Lower lobe of right lung (tissue), 2 donors: ENCODE measurements around the gene TAS2R1. TPM values are rescaled to one million over a fixed set of nuclear protein-coding genes. Genes with fewer than 3 reads are reported as not detected.

ENCODE experiments used
- ATAC-seq, 2 donors: fragments of 200-7000 bp; cut with Tn5 transposase; one replicate each; pipeline ENCODE4 v1.9.1; 2020 to 2022; ENCODE audit warnings: mild to moderate bottlenecking in 2 of 2, moderate library complexity in 2 of 2
- DNase-seq: peaks from one replicate; pipeline ENCODE4 v3.0.0-alpha.2; 2020
- H3K27ac ChIP-seq: fragments of 200-600 bp; one replicate; pipeline ENCODE4 v1.8.0; 2022
- H3K27me3 ChIP-seq: fragments of 200-600 bp; one replicate; pipeline ENCODE4 v1.8.0; 2022; ENCODE audit warnings: low read depth
- H3K36me3 ChIP-seq: fragments of 200-600 bp; one replicate; pipeline ENCODE4 v1.8.0; 2022; ENCODE audit warnings: mild to moderate bottlenecking
- H3K4me1 ChIP-seq: fragments of 200-600 bp; one replicate; pipeline ENCODE4 v1.8.0; 2022
- H3K4me3 ChIP-seq: fragments of 200-600 bp; one replicate; pipeline ENCODE4 v1.8.0; 2022; ENCODE audit warnings: mild to moderate bottlenecking
- H3K9me3 ChIP-seq: fragments of 200-600 bp; one replicate; pipeline ENCODE4 v1.8.0; 2022
- intact Hi-C: fragments of 100-400 bp; cut with DNase I; formaldehyde crosslinking; loops from one replicate; pipeline ENCODE4 v1.11.0; 2022
- total RNA-seq: library from RNA; stranded (reverse); fragmentation: NEBNext Ultra II Directional; extraction: Animal tissue kit (Norgen Biotek cat#: 25700); gene quantifications from one replicate; pipeline ENCODE4 v1.2.1, GENCODE V29; 2021
- TF ChIP-seq, protein P1 (sequence below): fragments of 200-600 bp; IDR thresholded peaks from one replicate; pipeline ENCODE4 v1.8.0; 2022; ENCODE audit warnings: antibody characterized with exemption, mild to moderate bottlenecking
- donor health status: DM: no; HTN: yes; CAD: no; lungs with severe emphysema.

The TAS2R1 gene
- total RNA-seq, 1 donor from 2014 or later: not detected

- ATAC-seq (no peak), DNase-seq (no peak)
- intact Hi-C loops: no loop called here
These were observed 6.5 kb downstream of the TAS2R1 start for GRCh38 chr5:9623661-9624060.

DNA sequence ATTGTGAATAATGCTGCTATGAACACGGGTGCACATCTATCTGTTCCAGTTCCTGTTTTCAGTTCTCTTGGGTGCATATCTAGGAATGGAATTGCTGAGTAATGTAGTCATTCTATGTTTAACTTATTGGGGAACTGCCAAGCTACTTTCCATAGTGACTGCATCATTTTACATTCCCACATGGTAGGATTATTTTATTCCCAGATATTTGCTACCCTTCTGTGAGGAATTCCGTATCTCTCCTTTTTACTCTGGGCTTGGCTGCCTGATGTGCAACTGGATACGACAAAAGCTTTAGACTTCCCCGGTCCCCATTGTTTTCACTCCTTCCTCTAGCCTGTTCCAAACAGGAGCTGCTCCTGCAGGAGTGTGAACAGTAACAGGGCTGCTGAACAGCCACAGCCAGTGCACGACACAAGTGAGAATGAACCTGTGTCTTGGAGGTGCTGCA lies 7.2 kb downstream of the TAS2R1 start:
- Histone ChIP-seq H3K9me3 (no peaks in the 10 kb centered on the region), H3K4me1 (no peaks in the 10 kb centered on the region), H3K4me3 (no peak overlapping the region), H3K27ac (no peak overlapping the region), H3K27me3 (no peaks in the 10 kb centered on the region), H3K36me3 (no peaks in the 10 kb centered on the region)
- ATAC-seq (no peak), DNase-seq (no peak)
- TF ChIP-seq, protein P1, sequence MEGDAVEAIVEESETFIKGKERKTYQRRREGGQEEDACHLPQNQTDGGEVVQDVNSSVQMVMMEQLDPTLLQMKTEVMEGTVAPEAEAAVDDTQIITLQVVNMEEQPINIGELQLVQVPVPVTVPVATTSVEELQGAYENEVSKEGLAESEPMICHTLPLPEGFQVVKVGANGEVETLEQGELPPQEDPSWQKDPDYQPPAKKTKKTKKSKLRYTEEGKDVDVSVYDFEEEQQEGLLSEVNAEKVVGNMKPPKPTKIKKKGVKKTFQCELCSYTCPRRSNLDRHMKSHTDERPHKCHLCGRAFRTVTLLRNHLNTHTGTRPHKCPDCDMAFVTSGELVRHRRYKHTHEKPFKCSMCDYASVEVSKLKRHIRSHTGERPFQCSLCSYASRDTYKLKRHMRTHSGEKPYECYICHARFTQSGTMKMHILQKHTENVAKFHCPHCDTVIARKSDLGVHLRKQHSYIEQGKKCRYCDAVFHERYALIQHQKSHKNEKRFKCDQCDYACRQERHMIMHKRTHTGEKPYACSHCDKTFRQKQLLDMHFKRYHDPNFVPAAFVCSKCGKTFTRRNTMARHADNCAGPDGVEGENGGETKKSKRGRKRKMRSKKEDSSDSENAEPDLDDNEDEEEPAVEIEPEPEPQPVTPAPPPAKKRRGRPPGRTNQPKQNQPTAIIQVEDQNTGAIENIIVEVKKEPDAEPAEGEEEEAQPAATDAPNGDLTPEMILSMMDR: no peak
- intact Hi-C loops: no loop called here

More at GRCh38 chr5:9623661-9624060, 6.5 kb downstream of the TAS2R1 start:
- H3K27ac ChIP-seq: no peak overlapping the region
- no peaks in the 10 kb centered on the region for H3K9me3 ChIP-seq
- TF ChIP-seq, protein P1: no peak
- H3K4me1 ChIP-seq: no peaks in the 10 kb centered on the region
- no peaks in the 10 kb centered on the region for H3K36me3 ChIP-seq
- no peak overlapping the region for H3K4me3 ChIP-seq
- no peaks in the 10 kb centered on the region for H3K27me3 ChIP-seq

DNA sequence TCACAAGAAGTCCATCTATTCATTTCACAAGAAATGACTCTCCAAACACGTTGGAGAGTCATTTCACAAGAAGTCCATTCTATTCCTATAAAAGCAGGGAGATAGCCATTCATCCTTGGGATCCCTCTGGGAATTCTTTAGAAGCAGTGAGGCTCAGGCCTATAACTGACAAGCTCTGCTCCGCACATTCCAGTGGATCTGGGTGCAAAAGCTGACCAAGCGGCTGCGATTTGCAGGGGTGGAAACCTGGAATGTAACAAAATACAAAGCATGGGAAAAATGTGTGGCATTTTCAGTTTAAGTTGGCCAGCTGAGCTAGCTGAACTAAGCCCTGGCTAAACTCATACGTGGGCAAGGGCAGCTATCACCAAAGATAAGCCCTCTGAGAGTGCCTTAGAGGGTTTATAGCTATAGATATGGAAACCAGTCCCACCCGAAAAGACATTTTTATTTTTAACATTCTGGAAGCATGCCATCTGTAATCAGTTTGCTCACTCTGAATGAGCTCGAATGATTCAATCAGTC lies 8.7 kb downstream of the TAS2R1 start:
- intact Hi-C loops: no loop called here
- no peak overlapping the region for H3K27ac ChIP-seq

GRCh38 chr5:9619331-9620092 lies 10.6 kb downstream of the TAS2R1 start:
- no peak for DNase-seq
- TF ChIP-seq, protein P1: no peak
- intact Hi-C loops: no loop called here
- no peak for ATAC-seq
- no peak overlapping the region for H3K4me3 ChIP-seq
- no peaks in the 10 kb centered on the region for H3K36me3 ChIP-seq
- no peak overlapping the region for H3K27ac ChIP-seq
- H3K9me3 ChIP-seq: no peaks in the 10 kb centered on the region
- no peaks in the 10 kb centered on the region for H3K4me1 ChIP-seq
- H3K27me3 ChIP-seq: no peaks in the 10 kb centered on the region

More for the DNA sequence above, 8.7 kb downstream of the TAS2R1 start:
- Histone ChIP-seq H3K36me3 (no peaks in the 10 kb centered on the region), H3K4me1 (no peaks in the 10 kb centered on the region), H3K4me3 (no peak overlapping the region), H3K9me3 (no peaks in the 10 kb centered on the region), H3K27me3 (no peaks in the 10 kb centered on the region)
- DNase-seq (no peak), ATAC-seq (no peak)
- TF ChIP-seq, protein P1: no peak

GRCh38 chr5:9617739-9618504 lies 12.2 kb downstream of the TAS2R1 start:
- ATAC-seq (no peak), DNase-seq (no peak)
- Histone ChIP-seq H3K27ac (no peak overlapping the region), H3K4me1 (no peaks in the 10 kb centered on the region), H3K36me3 (no peaks in the 10 kb centered on the region), H3K4me3 (no peak overlapping the region), H3K27me3 (no peaks in the 10 kb centered on the region), H3K9me3 (no peaks in the 10 kb centered on the region)
- TF ChIP-seq, protein P1: no peak
- intact Hi-C loops: no loop called here
